AG09309 (cell line): ENCODE data around the gene LGR6.

Experiments
- DNase-seq: peaks from one replicate; pipeline ENCODE4 v3.0.0-alpha.2; 2010; ENCODE audit warnings: low read depth
- H3K4me3 ChIP-seq: 2 replicates; pipeline ENCODE4 v1.5.1; 2011; ENCODE audit warnings: mild to moderate bottlenecking, low read depth, low read length, moderate library complexity; ENCODE audit not compliant: control insufficient read depth
- CTCF ChIP-seq: IDR thresholded peaks from 2 replicates; pipeline ENCODE4 v1.5.1; 2011; ENCODE audit warnings: mild to moderate bottlenecking, low read depth, low read length, inconsistent platforms; ENCODE audit not compliant: insufficient read depth, control insufficient read depth; ENCODE audit errors: missing control alignments

The LGR6 gene

DNA sequence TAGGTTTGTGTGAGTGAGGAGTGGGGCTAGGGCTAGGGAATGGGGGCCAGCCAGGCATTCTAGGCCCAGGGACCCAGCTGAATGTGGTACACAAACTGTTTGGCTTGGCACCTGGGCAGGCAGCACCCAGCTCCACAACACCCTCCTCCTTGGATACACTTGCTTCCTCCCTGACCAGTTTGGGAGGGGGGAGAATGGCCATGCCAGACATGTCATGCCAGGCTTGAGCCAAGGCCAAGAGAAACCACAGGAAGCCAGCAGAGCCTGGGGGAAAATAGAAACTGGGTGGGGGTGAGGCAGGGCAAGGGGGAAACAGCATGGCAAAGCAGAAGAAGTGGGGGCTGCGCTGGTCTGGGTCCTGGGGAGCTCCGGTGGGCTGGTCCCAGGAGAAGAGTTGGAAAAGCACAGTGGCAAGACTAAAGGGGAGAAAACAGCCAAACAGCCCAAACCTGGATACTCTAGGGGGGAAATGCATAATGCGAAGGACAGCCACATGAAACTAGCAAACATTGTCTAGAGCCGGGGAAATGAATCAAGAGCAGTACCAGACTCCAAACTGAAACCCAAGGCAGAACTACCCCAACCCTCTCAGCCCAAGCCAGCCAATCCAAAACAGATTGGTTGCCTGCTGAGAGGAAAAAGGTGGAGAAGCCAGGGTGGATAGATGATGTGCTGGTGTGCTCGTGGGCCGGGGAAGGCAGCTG is 47.9 kb downstream of the LGR6 start:
- no peak for TF ChIP-seq CTCF
- no peak for DNase-seq
- no peak overlapping the region for H3K4me3 ChIP-seq

DNA sequence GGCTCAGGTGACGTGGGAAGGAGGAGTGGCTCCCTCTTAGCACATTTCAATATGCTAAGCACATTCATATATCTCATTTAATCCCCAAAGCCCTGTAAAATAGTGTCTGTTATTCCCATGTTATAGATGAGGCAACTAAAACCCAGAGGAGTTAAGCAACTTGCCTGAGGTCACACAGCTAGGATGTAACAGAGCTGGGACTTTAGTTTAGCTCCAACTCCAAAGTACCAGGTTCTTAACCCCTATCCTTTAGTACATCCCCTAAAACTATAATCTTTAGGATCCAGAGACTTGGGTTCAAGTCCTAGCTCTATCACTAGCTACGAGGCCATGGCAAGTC is 48.5 kb downstream of the LGR6 start:
- H3K4me3 ChIP-seq = no peak overlapping the region
- no peak for DNase-seq
- no peak for TF ChIP-seq CTCF

GRCh38 chr1:202243006-202243405 is 49.4 kb downstream of the LGR6 start:
- H3K4me3 ChIP-seq = no peak overlapping the region
- no peak for TF ChIP-seq CTCF
- DNase-seq = no peak

DNA sequence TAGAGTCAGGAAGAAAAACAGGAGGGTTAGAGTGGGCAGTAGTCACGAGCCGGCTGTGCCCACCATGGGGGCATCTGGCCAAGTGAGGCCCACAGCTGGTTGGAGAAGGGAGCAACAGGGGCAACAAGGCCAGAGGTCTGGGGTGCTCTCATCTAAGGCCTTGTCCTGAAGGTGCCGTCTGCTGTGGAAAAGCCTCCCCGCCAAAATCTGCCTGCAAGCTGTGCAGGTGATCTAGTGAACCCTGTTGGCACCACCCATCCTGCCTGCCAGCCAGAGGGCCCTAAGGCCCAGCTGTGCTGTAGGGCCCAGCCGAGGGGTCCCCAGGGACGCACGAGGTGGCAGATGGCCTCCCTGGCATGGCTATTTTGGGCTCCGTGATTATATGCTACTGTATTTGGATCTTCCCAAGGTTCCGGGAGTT is 51.3 kb downstream of the LGR6 start:
- no peak overlapping the region for H3K4me3 ChIP-seq
- no peak for TF ChIP-seq CTCF
- no peak for DNase-seq

- no peak overlapping the region for H3K4me3 ChIP-seq
- no peak for DNase-seq
- no peak for TF ChIP-seq CTCF
These were observed 51.8 kb downstream of the LGR6 start for GRCh38 chr1:202245391-202245790.

DNA sequence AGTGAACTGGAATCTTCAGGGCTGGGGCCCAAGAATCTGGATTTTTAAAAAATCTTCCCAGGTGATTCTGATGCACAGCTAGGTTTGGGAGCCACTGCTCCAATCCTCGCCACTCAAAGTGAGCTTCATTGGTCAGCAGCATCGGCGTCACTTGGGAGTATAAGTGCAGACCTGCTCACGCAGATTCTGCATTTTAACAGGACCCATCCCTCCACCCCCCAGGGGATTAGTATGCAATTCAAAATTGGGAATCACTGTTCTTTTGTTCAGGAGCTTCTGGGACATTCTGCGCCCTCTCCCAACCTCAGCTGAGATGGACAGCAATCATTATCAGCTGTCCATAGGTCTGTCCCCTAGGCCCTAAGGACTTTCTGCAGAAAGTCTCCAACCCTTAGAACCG is 53.5 kb downstream of the LGR6 start:
- H3K4me3 ChIP-seq = no peak overlapping the region
- no peak for DNase-seq
- TF ChIP-seq CTCF = no peak
